ENCODE measurements around the gene CCN2.

DNA sequence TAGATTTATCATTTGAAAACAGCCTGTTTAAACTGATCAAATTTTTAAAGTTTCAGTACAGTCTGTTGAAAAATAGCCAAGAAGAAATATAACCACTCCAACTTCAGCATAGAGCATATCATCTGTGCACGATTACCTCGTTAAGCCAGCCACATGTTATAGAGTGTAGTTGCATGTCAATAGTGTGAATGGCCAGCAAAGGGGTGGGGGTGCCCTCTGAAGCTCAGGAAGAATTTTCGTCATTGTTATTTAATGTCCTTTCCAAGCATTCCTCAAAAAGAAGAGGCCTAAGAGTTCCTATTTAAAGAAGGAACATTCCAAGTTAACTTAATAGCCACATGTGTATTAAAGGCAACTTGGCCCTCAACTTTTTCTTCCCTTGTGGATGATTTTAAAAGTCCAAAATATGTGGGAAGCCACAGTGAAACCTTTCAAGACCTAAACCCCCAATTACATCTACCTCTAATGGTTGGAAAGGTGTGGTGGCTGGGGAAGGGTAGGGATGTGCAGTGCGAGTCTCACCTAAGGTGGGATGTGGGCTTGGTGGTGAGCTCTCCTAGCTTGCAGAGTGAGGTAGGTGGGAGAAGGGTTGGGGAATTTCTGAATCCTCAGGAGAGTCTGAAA, 1.8 kb upstream of the CCN2 start:
- TF ChIP-seq POLR2AphosphoS5 (IDR thresholded peaks at IDR 0.05): no peak
- no peak for TF ChIP-seq POLR2A (IDR thresholded peaks at IDR 0.05)
- TF ChIP-seq CTCF (IDR thresholded peaks at IDR 0.05): no peak

All from breast epithelium (tissue), 3 donors.